ENCODE measurements around the gene TIAM2.

DNA sequence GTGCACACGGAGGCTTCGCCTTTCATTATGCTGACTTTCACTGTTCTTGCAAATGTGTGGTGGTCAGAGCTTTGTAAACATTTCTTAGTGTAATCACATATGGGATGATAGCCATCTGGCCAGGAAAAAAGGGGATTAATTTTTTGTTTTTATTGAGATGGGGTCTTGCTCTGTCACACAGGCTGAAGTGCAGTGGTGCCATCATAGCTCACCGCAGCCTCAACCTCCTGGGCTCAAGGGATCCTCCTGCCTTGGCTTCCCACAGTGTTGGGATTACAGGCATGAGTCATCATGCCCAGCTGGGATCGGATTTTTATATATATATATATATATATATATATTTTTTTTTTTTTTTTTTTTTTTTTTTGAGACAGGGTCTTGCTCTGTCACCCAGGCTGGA, 11.0 kb upstream of the TIAM2 start:
- no peak for TF ChIP-seq CTCF (IDR thresholded peaks at IDR 0.05)
- no peak for TF ChIP-seq POLR2A (IDR thresholded peaks at IDR 0.05)

Measured in uterus (tissue), 2 donors.